HL-60/S4 treated with phorbol 12-myristate 13-acetate at 8.2 ng/mL for 4 days and 3 days (cell line): ENCODE data around the gene RBMY1D.
"Not testable (repeated sequence)": the region's sequence is repeated elsewhere in the genome, so short reads cannot be mapped to it uniquely, and the experiment has no call there.

ENCODE experiments used
- in situ Hi-C: fragments of 300-500 bp; cut with MboI; formaldehyde crosslinking; loops from 2 replicates; pipeline ENCODE4 v1.15.0; 2022; ENCODE audit warnings: low sequenced_read_pairs

The RBMY1D gene

GRCh38 chrY:21894426-21894825 lies at the start of gene RBMY1D:
TSS of gene RBMY1D (minus strand) at chrY:21894526. CDS start at chrY:21892513, 2,013 bp downstream.
- in situ Hi-C loops = not testable (repeated sequence)

- in situ Hi-C loops = not testable (repeated sequence)
Measured at GRCh38 chrY:21917932-21918331, 23.6 kb upstream of the RBMY1D start, which contains the start of gene RBMY1E. TSS of gene RBMY1E (minus strand) at chrY:21918032. CDS start at chrY:21916054, 1,978 bp downstream.

- in situ Hi-C loops = not testable (repeated sequence)
Measured at GRCh38 chrY:21869407-21870076, 24.8 kb downstream of the RBMY1D start.

GRCh38 chrY:21845481-21845880 lies 48.8 kb downstream of the RBMY1D start:
- in situ Hi-C loops = no loop called here

- in situ Hi-C loops = no loop called here
Measured at GRCh38 chrY:21842090-21842489, 52.2 kb downstream of the RBMY1D start.

GRCh38 chrY:21839489-21839888 lies 54.8 kb downstream of the RBMY1D start:
- in situ Hi-C loops = no loop called here

- in situ Hi-C loops = no loop called here
Measured at GRCh38 chrY:21836343-21836742, 58.0 kb downstream of the RBMY1D start.

GRCh38 chrY:21835052-21835451 lies 59.3 kb downstream of the RBMY1D start:
- in situ Hi-C loops = no loop called here
